Neural progenitor cell (in vitro differentiated cells): ENCODE measurements around the gene HS2ST1. TPM values are rescaled to one million over a fixed set of nuclear protein-coding genes. Genes with fewer than 3 reads are reported as not detected.
"Not testable (repeated sequence)": the region's sequence is repeated elsewhere in the genome, so short reads cannot be mapped to it uniquely, and the experiment has no call there.

Source experiments
- DNase-seq: peaks from one replicate; pipeline ENCODE4 v3.0.0-alpha.2; 2016; ENCODE audit warnings: low spot score
- H2AFZ ChIP-seq: fragments of 200-600 bp; sonication (generic); replicated peaks from 2 replicates; pipeline ENCODE4 v1.6.1; 2016; ENCODE audit warnings: antibody characterized with exemption
- H3F3A ChIP-seq: fragments of 200-600 bp; sonication (generic); 2 replicates; pipeline ENCODE4 v1.6.1; 2016; ENCODE audit warnings: antibody characterized with exemption, low read depth
- H3K27ac ChIP-seq: fragments of 200-600 bp; sonication (generic); 2 replicates; pipeline ENCODE4 v1.5.1; 2016; ENCODE audit warnings: mild to moderate bottlenecking
- H3K27me3 ChIP-seq: fragments of 200-600 bp; sonication (generic); 2 replicates; pipeline ENCODE4 v1.6.1; 2016; ENCODE audit warnings: mild to moderate bottlenecking, moderate library complexity
- H3K36me3 ChIP-seq: fragments of 200-600 bp; sonication (generic); 2 replicates; pipeline ENCODE4 v1.5.1; 2016
- H3K4me1 ChIP-seq: fragments of 200-600 bp; sonication (generic); 2 replicates; pipeline ENCODE4 v1.6.1; 2016; ENCODE audit warnings: mixed run types
- H3K4me2 ChIP-seq: fragments of 200-600 bp; sonication (generic); 2 replicates; pipeline ENCODE4 v1.6.1; 2016
- H3K4me3 ChIP-seq: fragments of 200-600 bp; sonication (generic); 2 replicates; pipeline ENCODE4 v1.5.1; 2016
- H3K79me2 ChIP-seq: fragments of 200-600 bp; sonication (generic); 2 replicates; pipeline ENCODE4 v1.6.1; 2016; ENCODE audit warnings: low read depth
- H3K9ac ChIP-seq: fragments of 200-600 bp; sonication (generic); 2 replicates; pipeline ENCODE4 v1.6.1; 2016
- H3K9me3 ChIP-seq: fragments of 200-600 bp; sonication (generic); 2 replicates; pipeline ENCODE4 v1.5.1; 2016; ENCODE audit warnings: low read depth
- H4K20me1 ChIP-seq: fragments of 200-600 bp; sonication (generic); 2 replicates; pipeline ENCODE4 v1.6.1; 2016; ENCODE audit warnings: low read depth
- H3K27ac Mint-ChIP-seq: 3 replicates; pipeline ENCODE4 v1.8.0; 2021; ENCODE audit warnings: mixed read lengths
- H3K27me3 Mint-ChIP-seq: 2 replicates; pipeline ENCODE4 v1.8.0; 2022; ENCODE audit warnings: low read depth, mild to moderate bottlenecking, inconsistent platforms, moderate library complexity, mixed read lengths; ENCODE audit not compliant: insufficient read depth
- H3K36me3 Mint-ChIP-seq: 3 replicates; pipeline ENCODE4 v1.8.0; 2021; ENCODE audit warnings: mixed read lengths
- H3K4me1 Mint-ChIP-seq: 3 replicates; pipeline ENCODE4 v1.8.0; 2021; ENCODE audit warnings: mixed read lengths
- H3K4me3 Mint-ChIP-seq: 3 replicates; pipeline ENCODE4 v1.8.0; 2021; ENCODE audit warnings: mild to moderate bottlenecking, moderate library complexity, mixed read lengths
- H3K9me3 Mint-ChIP-seq: 3 replicates; pipeline ENCODE4 v1.8.0; 2020; ENCODE audit warnings: mixed read lengths
- EZH2 ChIP-seq: fragments of 200-600 bp; sonication (generic); IDR thresholded peaks from 2 replicates; pipeline ENCODE4 v1.6.1; 2017; ENCODE audit warnings: antibody characterized with exemption, mild to moderate bottlenecking, moderate library complexity
- EZH2phosphoT487 ChIP-seq: fragments of 200-600 bp; sonication (generic); IDR thresholded peaks from 2 replicates; pipeline ENCODE4 v1.6.1; 2017; ENCODE audit warnings: antibody characterized with exemption
- total RNA-seq: library from RNA; depleted of rRNA; stranded (reverse); fragments of >200 nt; gene quantifications from 2 replicates; pipeline ENCODE4 v1.2.3, GENCODE V29; 2015; ENCODE audit warnings: low replicate concordance
- TF ChIP-seq, protein P1 (sequence below): fragments of 200-600 bp; sonication (generic); IDR thresholded peaks from 2 replicates; pipeline ENCODE4 v1.5.1; 2017; ENCODE audit warnings: antibody characterized with exemption, mild to moderate bottlenecking

The HS2ST1 gene
- total RNA-seq, 1 donor from 2014 or later, result 33.2 TPM

DNA sequence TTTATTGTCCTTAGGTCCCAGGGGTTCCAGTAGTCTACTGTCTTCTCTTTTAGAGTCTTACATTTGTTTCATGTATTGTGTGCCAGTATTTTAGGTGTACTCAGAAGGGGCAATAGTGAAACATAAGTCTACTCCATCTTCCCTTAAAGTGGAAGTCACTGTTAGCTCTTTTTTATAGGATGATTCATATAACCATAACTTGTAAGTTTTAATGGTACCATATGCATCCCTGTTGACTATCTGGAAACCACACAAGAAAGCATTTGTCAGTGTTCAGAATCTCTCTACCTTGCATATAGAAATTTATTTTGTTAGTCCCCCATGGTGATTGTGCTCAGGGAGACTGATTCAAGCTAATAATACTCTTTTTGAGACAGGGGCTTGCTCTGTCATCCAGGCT lies 149.9 kb downstream of the HS2ST1 start:
- Histone ChIP-seq H2AFZ (no peak overlapping the region), H3K9me3 (no peaks in the 10 kb centered on the region), H3K79me2 (peaks cover 86% of the 10 kb centered on the region)

DNA sequence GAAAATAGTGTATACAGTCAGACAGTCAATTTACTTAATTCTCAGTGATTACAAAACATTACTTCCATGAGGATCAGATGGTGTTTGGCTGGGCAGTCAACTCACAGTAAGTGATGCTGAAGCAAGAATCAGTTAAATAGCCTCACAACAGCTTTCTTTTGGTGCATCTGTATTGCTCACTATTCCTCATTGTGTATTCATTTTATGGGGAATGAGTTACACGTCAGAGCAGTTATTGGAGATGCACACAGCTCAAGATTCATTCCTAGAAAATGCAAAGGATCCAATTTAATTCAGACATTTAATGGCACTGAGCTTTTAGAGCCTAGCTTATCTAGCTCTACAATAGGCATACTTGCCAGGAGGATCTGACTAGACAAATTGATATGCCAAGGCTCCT lies 150.6 kb downstream of the HS2ST1 start:
- Histone ChIP-seq H3K4me1 (peaks cover 7% of the 10 kb centered on the region), H3K27me3 (no peaks in the 10 kb centered on the region), H4K20me1 (no peaks in the 10 kb centered on the region), H3K36me3 (no peaks in the 10 kb centered on the region), H3F3A (no peaks in the 10 kb centered on the region), H3K27ac (no peak overlapping the region), H3K4me3 (no peak overlapping the region), H3K4me2 (no peak overlapping the region), H3K79me2 (peaks cover 87% of the 10 kb centered on the region), H2AFZ (no peak overlapping the region), H3K9ac (no peak overlapping the region), H3K9me3 (no peaks in the 10 kb centered on the region)
- Mint-ChIP-seq H3K9me3 (peaks cover 32% of the 10 kb centered on the region), H3K27me3 (no peaks in the 10 kb centered on the region), H3K36me3 (peaks cover 13% of the 10 kb centered on the region), H3K4me1 (peaks cover 3% of the 10 kb centered on the region), H3K4me3 (no peak overlapping the region), H3K27ac (no peak overlapping the region)
- TF ChIP-seq EZH2 (no peak), EZH2phosphoT487 (no peak)
- TF ChIP-seq, protein P1, sequence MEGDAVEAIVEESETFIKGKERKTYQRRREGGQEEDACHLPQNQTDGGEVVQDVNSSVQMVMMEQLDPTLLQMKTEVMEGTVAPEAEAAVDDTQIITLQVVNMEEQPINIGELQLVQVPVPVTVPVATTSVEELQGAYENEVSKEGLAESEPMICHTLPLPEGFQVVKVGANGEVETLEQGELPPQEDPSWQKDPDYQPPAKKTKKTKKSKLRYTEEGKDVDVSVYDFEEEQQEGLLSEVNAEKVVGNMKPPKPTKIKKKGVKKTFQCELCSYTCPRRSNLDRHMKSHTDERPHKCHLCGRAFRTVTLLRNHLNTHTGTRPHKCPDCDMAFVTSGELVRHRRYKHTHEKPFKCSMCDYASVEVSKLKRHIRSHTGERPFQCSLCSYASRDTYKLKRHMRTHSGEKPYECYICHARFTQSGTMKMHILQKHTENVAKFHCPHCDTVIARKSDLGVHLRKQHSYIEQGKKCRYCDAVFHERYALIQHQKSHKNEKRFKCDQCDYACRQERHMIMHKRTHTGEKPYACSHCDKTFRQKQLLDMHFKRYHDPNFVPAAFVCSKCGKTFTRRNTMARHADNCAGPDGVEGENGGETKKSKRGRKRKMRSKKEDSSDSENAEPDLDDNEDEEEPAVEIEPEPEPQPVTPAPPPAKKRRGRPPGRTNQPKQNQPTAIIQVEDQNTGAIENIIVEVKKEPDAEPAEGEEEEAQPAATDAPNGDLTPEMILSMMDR, result no peak
- no peak for DNase-seq

More for the DNA sequence above, 149.9 kb downstream of the HS2ST1 start:
- Histone ChIP-seq H3K4me1 (peaks cover 7% of the 10 kb centered on the region), H4K20me1 (no peaks in the 10 kb centered on the region), H3K4me2 (no peak overlapping the region), H3K36me3 (no peaks in the 10 kb centered on the region), H3K9ac (no peak overlapping the region), H3K4me3 (no peak overlapping the region), H3F3A (no peaks in the 10 kb centered on the region), H3K27me3 (no peaks in the 10 kb centered on the region), H3K27ac (no peak overlapping the region)
- peaks cover 3% of the 10 kb centered on the region for H3K4me1 Mint-ChIP-seq
- no peaks in the 10 kb centered on the region for H3K27me3 Mint-ChIP-seq
- no peak for DNase-seq
- no peak for TF ChIP-seq EZH2
- no peak for TF ChIP-seq EZH2phosphoT487
- TF ChIP-seq, protein P1, result no peak
- H3K36me3 Mint-ChIP-seq, result peaks cover 13% of the 10 kb centered on the region
- H3K27ac Mint-ChIP-seq, result no peak overlapping the region
- H3K9me3 Mint-ChIP-seq, result peaks cover 32% of the 10 kb centered on the region
- no peak overlapping the region for H3K4me3 Mint-ChIP-seq

DNA sequence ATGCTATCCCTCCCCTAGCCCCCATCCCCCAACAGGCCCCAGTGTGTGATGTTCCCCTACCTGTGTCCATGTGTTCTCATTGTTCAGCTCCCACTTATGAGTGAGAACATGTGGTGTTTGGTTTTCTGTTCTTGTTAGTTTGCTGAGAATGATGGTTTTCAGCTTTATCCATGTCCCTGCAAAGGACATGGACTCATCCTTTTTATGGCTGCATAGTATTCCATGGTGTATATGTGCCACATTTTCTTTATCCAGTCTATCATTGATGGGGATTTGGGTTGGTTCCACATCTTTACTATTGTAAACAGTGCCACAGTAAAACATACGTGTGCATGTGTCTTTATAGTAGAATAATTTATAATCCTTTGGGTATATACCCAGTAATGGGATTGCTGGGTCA lies 152.3 kb downstream of the HS2ST1 start:
- DNase-seq, H2AFZ ChIP-seq, H3K4me3 Mint-ChIP-seq, H3K4me1 Mint-ChIP-seq, H3K9me3 ChIP-seq, H3K4me3 ChIP-seq, H3K4me2 ChIP-seq, H3K9ac ChIP-seq, H3K27me3 ChIP-seq, H3K27ac ChIP-seq, H3K27ac Mint-ChIP-seq, H3K4me1 ChIP-seq, H3K27me3 Mint-ChIP-seq, H3K36me3 ChIP-seq, H4K20me1 ChIP-seq, H3F3A ChIP-seq: not testable (repeated sequence)
- peaks cover 83% of the 10 kb centered on the region for H3K79me2 ChIP-seq
- peaks cover 13% of the 10 kb centered on the region for H3K36me3 Mint-ChIP-seq
- H3K9me3 Mint-ChIP-seq, result peaks cover 32% of the 10 kb centered on the region

DNA sequence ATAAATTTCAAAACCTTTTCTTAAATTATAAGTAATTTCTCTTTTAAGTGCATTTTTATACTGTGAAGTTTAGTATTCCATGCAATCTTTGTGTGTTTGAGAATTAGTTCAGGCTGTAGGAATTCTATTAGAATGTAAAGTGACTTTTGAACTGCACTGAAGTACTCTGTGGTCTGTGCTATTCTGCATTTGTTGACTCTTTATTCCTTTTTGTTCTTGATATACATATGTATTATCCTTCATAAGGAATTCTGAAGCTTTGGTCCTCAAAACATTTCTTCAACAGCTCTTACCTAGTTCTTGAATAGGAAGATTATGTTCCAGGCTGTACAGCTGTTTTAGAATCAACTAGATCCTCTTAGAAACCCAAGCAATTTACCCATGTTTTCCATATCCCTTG lies 158.0 kb downstream of the HS2ST1 start:
- Histone ChIP-seq H3K27ac (no peak overlapping the region), H4K20me1 (no peaks in the 10 kb centered on the region), H3K27me3 (no peaks in the 10 kb centered on the region), H3K4me3 (no peak overlapping the region), H3K9ac (no peak overlapping the region), H3K79me2 (peaks cover 28% of the 10 kb centered on the region), H3K4me2 (no peak overlapping the region), H3K4me1 (no peaks in the 10 kb centered on the region), H3F3A (no peaks in the 10 kb centered on the region), H3K36me3 (peaks cover 4% of the 10 kb centered on the region), H3K9me3 (no peaks in the 10 kb centered on the region), H2AFZ (no peak overlapping the region)
- Mint-ChIP-seq H3K27me3 (no peaks in the 10 kb centered on the region), H3K9me3 (peaks cover 8% of the 10 kb centered on the region), H3K36me3 (peaks cover 6% of the 10 kb centered on the region), H3K4me1 (no peaks in the 10 kb centered on the region), H3K27ac (no peak overlapping the region), H3K4me3 (no peak overlapping the region)
- TF ChIP-seq EZH2 (no peak), EZH2phosphoT487 (no peak)
- TF ChIP-seq, protein P1, result no peak
- no peak for DNase-seq
